Endometrium (tissue), 2 donors: ENCODE results near the gene SUMF1.

ENCODE experiments used
- FAIRE-seq: peaks from 2 replicates; lab custom pipeline; 2012; peaks lifted over from hg19 to GRCh38; lab: Jason Lieb, UNC
- donor health status: control.
- donor health status: control.

Gene SUMF1

DNA sequence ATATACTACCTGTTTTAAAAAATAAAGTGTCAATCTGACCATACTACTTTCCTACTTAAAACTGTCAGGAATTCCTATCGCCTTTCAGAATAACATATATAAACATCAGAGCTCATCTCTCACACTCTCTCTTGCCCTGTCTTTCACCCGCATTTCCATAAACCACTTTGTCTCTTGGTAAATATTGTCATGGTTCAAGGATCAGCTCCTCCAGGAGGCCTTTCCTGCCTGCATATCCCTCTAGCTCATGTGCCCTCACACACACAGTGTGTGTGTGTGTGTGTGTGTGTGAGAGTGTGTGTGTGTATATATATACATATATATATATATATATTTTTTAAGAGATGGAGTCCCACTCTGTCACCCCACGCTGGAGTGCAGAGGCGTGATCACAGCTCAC is 6.7 kb downstream of the SUMF1 start:
- no peak for FAIRE-seq

- no peak for FAIRE-seq
Measured at GRCh38 chr3:4458961-4459360, 8.1 kb downstream of the SUMF1 start.

GRCh38 chr3:4456780-4457179 is 10.3 kb downstream of the SUMF1 start:
- FAIRE-seq = peak; percentile 96

DNA sequence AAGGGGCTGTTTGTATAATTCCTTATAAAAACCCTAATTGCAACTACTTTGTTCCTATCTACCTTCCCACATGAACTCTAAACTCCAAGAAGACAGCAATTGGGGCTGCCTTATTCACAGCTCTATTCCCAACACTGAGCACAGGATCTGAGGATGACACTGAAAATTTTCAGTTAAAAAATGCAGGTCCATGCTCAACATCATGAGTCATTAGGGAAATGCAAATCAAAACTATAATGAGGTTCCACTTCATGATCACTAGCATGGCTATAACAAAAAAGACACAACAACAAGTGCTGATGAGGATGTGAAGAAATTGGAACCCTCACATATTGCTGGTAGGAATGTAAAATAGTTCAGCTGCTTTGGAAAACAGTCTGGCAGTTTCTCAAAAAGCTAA is 12.9 kb downstream of the SUMF1 start:
- no peak for FAIRE-seq

GRCh38 chr3:4449043-4449805 is 17.8 kb downstream of the SUMF1 start:
- FAIRE-seq = no peak

DNA sequence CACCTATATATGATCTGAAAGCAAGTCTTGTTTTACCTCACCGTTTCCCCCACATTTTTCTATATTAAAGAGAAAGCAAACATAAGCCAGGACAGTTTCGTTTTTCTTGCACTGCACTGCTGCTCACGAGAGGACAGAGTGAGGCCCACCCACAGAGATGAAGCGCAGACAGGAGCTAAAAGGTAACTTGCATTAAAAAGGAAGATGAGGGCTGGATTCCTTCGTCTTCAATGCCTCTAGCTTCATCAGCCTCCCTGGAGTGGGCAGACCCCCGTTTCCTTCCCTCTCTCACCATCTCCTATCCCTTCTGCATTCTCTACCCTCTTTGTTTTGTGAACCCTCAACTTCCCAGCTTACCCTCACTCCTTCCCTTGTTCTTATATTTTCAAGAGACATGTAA is 18.9 kb downstream of the SUMF1 start:
- no peak for FAIRE-seq

- no peak for FAIRE-seq
Measured at GRCh38 chr3:4447295-4447999, 19.6 kb downstream of the SUMF1 start.

- no peak for FAIRE-seq
Measured at GRCh38 chr3:4440951-4441350, 26.1 kb downstream of the SUMF1 start.

DNA sequence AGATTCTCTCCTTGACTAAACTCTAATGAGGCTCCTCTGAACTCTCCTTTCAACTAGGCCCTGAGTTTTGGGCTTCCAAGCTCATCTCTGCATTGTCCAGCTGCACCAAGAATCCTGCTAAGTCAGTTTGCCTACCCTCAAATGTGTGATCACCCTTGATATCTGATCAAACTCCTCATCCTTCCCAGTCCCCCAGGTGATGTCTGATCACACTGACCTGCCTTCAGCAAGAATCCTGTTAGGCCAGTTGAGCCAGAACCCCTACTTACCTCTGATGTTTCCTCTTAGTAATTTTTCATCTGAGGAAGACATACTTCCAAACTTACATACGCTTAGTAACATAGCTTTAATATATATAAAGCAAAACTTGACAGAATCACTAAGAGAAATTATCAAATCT is 28.8 kb downstream of the SUMF1 start:
- no peak for FAIRE-seq

GRCh38 chr3:4432259-4432658 is 34.8 kb downstream of the SUMF1 start:
- no peak for FAIRE-seq

- FAIRE-seq = no peak
Measured at GRCh38 chr3:4429648-4430350, 37.3 kb downstream of the SUMF1 start.

- FAIRE-seq = no peak
Measured at GRCh38 chr3:4426782-4427344, 40.2 kb downstream of the SUMF1 start.

DNA sequence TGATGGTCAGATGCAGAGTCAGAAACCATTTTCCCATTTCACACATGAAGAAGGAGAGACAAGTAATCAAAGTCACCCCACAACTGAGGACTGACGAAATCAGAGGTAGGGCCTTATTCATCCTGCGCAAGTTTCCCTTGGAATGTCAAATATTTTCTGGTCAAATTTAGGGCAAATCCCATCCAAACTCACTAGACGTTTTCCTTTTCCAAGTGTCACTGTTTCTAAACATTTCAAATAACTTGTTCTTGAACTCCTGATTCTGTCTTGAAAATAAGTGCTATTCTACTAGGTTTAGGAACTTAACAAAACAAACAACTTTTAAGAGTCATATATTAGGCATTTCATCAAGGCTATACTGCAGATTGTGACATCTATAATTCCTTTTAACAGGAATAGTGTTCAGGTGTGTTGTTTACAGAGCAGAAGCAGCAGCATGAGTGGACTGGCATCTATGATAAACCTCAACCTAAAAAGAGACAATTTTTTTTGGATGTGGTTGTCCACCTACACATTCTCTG is 40.7 kb downstream of the SUMF1 start:
- FAIRE-seq = no peak

DNA sequence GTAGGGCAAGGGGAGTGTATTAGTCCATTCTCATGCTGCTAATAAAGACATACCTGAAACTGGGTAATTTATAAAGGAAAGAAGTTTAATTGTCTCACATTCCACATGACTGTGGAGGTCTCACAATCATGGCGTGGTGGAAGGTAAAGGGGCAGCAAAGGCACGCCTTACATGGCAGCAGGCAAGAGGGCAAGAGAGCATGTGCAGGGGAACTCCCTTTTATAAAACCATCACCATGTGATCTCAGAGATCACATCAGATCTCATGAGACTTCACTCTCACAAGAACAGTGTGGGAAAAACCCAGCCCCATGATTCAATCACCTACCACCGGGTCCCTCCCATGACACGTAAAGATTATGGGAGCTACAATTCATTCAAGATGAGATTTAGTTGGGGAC is 41.4 kb downstream of the SUMF1 start:
- FAIRE-seq = no peak

DNA sequence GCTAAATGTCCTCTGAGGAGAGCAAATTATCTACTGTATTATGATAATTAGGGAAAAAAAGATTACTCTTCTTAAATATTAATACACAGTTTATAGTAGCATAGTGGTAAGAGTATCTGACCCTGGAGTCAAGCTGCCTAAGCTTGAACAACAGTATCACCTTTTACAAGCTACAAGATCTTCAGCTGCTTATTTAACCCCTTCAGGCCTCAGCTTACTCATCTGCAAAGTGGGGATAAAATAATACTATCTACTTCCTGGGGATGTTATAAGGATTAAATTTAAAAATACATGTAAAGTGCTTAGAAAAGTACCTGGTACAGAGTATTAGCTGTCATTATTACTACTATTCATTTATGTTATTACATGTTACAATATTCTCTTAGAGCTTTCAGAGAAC is 42.0 kb downstream of the SUMF1 start:
- FAIRE-seq = no peak

DNA sequence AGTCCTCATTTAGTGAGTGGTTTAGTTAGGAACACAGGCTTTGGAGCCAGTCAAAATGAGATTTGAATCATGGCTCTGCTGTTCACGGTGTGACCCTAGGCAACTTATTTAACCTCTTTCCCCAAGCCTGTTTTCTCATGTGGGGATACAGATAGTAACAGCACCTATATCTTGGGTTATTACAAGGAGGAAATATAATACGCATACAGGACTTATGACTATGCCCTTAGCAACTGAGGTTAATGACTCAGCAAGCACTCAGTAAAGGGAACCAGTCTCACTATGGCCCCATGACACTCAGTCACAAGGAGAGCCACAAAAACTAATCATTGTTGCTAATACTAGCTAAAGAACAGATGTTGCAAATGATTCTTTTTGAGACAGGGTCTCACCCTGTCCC is 45.9 kb downstream of the SUMF1 start:
- FAIRE-seq = no peak

- FAIRE-seq = no peak
Measured at GRCh38 chr3:4419920-4420319, 47.1 kb downstream of the SUMF1 start.

GRCh38 chr3:4419386-4419785 is 47.7 kb downstream of the SUMF1 start:
- no peak for FAIRE-seq

DNA sequence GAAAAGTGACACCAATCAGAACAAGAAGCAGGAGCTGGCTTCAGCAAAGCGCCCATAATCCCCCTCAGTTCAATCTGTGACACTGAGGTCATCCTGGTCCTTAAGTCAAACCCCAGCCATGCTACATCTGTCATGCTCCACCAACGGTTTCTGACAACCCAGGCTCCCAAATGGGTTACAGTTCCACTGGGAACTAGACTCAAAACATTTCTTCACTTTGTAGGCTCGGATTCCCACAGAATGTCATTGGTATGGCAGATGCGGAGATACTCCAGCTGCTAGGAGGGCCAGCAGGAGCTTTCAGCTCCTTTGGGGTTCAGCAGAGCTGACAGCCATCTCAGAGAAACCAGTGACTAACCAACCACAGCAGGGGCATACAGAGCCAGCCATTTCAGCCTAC is 48.9 kb downstream of the SUMF1 start:
- FAIRE-seq = no peak

DNA sequence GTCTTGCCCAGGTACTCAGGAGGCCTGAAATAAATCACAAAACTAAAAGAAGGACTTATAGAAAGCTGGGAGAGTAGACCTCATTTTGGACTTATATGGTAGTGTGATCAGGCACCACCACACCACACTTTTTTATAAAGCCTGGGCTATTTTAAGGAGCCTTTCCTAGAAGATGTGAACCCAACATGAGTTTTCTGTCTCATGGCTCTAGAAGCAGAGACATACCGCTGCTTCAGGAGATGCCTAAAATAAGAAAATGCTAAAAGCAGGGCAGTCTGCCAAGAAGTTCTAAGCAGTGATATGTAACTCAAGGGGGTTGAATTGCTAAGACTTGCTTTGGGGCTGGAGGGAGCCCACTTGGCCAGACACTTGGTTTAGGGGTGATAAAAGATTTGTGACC is 49.6 kb downstream of the SUMF1 start:
- no peak for FAIRE-seq

DNA sequence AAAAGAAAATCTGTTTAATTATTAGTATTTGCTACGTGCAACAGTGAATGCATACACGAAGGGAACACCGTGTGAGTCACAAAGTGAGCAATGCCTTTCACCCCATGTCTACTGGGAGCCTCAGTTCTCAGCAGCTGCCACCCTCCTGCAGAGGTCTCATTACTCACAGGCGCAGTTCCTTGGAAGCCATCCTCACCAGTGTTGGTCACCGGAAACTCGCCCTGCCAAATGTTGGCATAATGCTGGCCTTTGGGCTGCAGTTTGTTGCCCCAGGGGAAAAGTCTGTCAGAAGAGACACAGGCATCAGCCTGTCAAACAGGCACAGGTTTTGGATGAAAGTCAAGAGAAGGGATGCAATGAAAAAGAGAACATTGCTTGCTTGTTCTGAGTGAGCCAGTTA is 50.1 kb downstream of the SUMF1 start:
- no peak for FAIRE-seq

DNA sequence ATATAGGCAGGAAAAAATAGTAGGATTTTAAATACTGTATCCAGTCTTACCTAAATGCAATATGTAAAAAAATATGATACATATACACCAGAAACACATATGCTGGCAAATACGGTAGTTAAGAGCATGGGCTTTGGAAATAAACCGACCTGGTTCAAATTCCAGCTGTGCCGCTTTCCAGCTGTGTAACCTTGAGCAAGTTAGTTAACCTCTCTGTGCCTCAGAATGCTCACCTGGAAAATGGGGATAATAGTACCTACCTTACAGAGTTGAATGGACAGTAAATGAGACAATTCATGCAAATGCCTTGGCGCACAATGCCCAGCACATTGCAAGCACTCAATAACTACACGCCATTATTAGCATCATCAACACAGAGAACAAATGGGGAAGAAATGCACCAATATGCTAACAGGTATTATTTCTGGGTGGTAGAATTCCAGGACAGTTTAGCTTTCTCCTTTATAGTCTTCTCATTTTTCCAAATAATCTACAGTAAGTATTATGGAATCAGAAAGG is 50.6 kb downstream of the SUMF1 start:
- FAIRE-seq = no peak

DNA sequence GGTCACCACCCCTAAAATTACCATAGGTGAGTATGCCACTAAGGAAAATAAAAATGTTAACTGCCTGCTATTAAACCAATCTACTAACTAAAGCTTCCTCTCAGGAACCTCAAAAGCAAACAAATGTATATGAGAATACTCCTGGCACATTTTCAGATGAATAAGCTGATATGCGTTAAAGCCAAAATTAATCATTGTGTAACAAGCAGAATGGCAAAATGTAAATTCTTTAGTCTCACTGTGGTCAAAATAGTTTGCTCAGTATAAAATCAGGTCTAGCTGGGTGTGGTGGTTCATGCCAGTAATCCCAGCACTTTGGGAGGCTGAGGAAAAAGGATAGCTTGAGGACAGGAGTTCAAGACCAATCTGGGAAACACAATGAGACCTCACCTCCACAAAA is 53.6 kb downstream of the SUMF1 start:
- FAIRE-seq = no peak
